Measurements from ENCODE around the gene ARHGAP19. TPM values are rescaled to one million over a fixed set of nuclear protein-coding genes. Genes with fewer than 3 reads are reported as not detected.
A peak's percentile ranks its signal among the peaks of the same experiment; 100 is the strongest.

The ARHGAP19 gene
- total and polyA plus RNA-seq, 9 of the 15 experiments (the other 6 are each of a cell fraction or from before 2014, with no cell fraction given) = 14.8 to 49.5 (median 26.8) TPM

- H3K36me3 ChIP-seq (ENCODE audit: control insufficient read depth, insufficient read depth, low read length) = peaks cover 14% of the 10 kb centered on the region; the same call in 1 of the 3 replicates
- WGBS (ENCODE audit: insufficient coverage, low coverage, missing lambda C conversion rate) = 68% methylated on average over 5 of the region's 5 CpGs
- ATAC-seq (no peak), DNase-seq (ENCODE audit: extremely low read depth in 1 of 4, low spot score in 3 of 4) (no peak), FAIRE-seq (no peak)
- H3K27me3 ChIP-seq (ENCODE audit: control insufficient read depth in 2 of 2, insufficient read depth in 2 of 2, low read length in 2 of 2) = no peaks in the 10 kb centered on the region
- no peak overlapping the region for H3K4me3 ChIP-seq
- no peaks in the 10 kb centered on the region for H3K9me1 ChIP-seq (ENCODE audit: control insufficient read depth, insufficient read depth, low read length)
- ChIA-PET CTCF (ENCODE audit: low intra/inter-chr PET ratio) (interaction anchor here (0.7 kb wide), 1 partner anchor 185 kb away, joined by 3 read pairs; no protein-coding TSS in a partner anchor), POLR2A (no interaction called here)
- intact Hi-C loops (cut with micrococcal nuclease) (no loop called here), in situ Hi-C loops (cut with MboI) (no loop called here)
- peaks cover 6 to 25% of the 10 kb centered on the region in 2 experiments; a peak in 4 of 5 replicates for H3K4me1 ChIP-seq (replicated peaks in 1 of 2; ENCODE audit: control insufficient read depth in 2 of 2, insufficient read depth in 2 of 2, low read length in 2 of 2)
- no peak overlapping the region for H3K9ac ChIP-seq (ENCODE audit: insufficient read depth in 1 of 2, low read depth in 2 of 2, low read length in 2 of 2)
- H3K79me2 ChIP-seq (ENCODE audit: control insufficient read depth, insufficient read depth, low read length) = peaks cover 31% of the 10 kb centered on the region
- TF ChIP-seq KDM4B (IDR thresholded peaks at IDR 0.05; ENCODE audit: borderline replicate concordance in 2 of 2, low read depth in 1 of 2) (no peak), FOSL1 (tag; conservative IDR thresholded peaks at IDR 0.05) (no peak), ILK (tag; IDR thresholded peaks at IDR 0.05; ENCODE audit: borderline replicate concordance, low read depth) (no peak), KDM2B (CRISPR knock-in tag; IDR thresholded peaks at IDR 0.05) (no peak), ZNF764 (CRISPR knock-in tag; IDR thresholded peaks at IDR 0.05; ENCODE audit: low read depth) (no peak), ZNF740 (CRISPR knock-in tag; IDR thresholded peaks at IDR 0.05) (no peak), ZNF740 (tag; IDR thresholded peaks at IDR 0.05) (no peak), ARID1B (IDR thresholded peaks at IDR 0.05) (no peak), SUPT5H (IDR thresholded peaks at IDR 0.05) (no peak)
- BruUV-seq (replicated peaks) = no TSS peak
- no peak overlapping the region for H3K27ac ChIP-seq (ENCODE audit: extremely low read depth, low read depth, low read length)
- H3K9me3 ChIP-seq (replicated peaks; ENCODE audit: control insufficient read depth, insufficient read depth, low read depth, low read length) = no peaks in the 10 kb centered on the region
- H4K20me1 ChIP-seq (replicated peaks; ENCODE audit: control insufficient read depth, insufficient read depth, low read length) = no peaks in the 10 kb centered on the region
- peak overlapping the region; percentile 17; the same call in 1 of the 2 replicates for H2AFZ ChIP-seq (ENCODE audit: low read depth, low read length)
- H3K4me2 ChIP-seq (ENCODE audit: insufficient read depth, low read length) = no peak overlapping the region
Measured at GRCh38 chr10:97336006-97336405, 43.6 kb upstream of the ARHGAP19 start.

Measured in K562 (cell line).